ENCODE data around the gene HELQ. TPM values are rescaled to one million over a fixed set of nuclear protein-coding genes. Genes with fewer than 3 reads are reported as not detected.

HELQ gene
- total RNA-seq = 17.0 and 18.5 TPM in 2 replicates

GRCh38 chr4:83455281-83456183 is at the start of gene HELQ, which contains the start of gene MRPS18C:
TSS of gene HELQ (minus strand) at chr4:83455823. CDS start at chr4:83455693, 130 bp downstream.
TSS of gene MRPS18C (plus strand) at chr4:83456058. CDS start at chr4:83456078, 20 bp downstream.

GRCh38 chr4:83484500-83485461 is 29.2 kb upstream of the HELQ start, which contains the start of gene ABRAXAS1:
TSS of gene ABRAXAS1 (minus strand) at chr4:83485100. CDS start at chr4:83485072, 28 bp downstream.

Other genes starting within 250 kb of the HELQ start
- 17.1 and 20.3 TPM in 2 replicates for gene COQ2, start 171.0 kb downstream of the HELQ start, total RNA-seq
- gene HPSE, start 121.0 kb downstream of the HELQ start, total RNA-seq = 9.4 and 16.3 TPM in 2 replicates
- 20.2 and 20.5 TPM in 2 replicates for gene MRPS18C, start 235 bp upstream of the HELQ start, total RNA-seq
- gene ABRAXAS1, start 29.3 kb upstream of the HELQ start, total RNA-seq = 22.5 and 27.8 TPM in 2 replicates
- 15.0 and 22.3 TPM in 2 replicates for gene GPAT3, start 80.3 kb upstream of the HELQ start, total RNA-seq